DND-41 (cell line): Measurements from ENCODE around the gene ZCCHC24.

Experiments
- ATAC-seq: fragments of 200-7000 bp; cut with Tn5 transposase; 3 replicates; pipeline ENCODE4 v1.9.1; 2021; ENCODE audit warnings: low read depth; ENCODE audit not compliant: insufficient read depth
- DNase-seq: peaks from one replicate; pipeline ENCODE4 v3.0.0-alpha.2; 2020
- H2AFZ ChIP-seq: 2 replicates; pipeline ENCODE4 v1.6.0; 2012; ENCODE audit warnings: low read depth, low read length
- H3K27ac ChIP-seq: 2 replicates; pipeline ENCODE4 v1.5.1; 2012; ENCODE audit warnings: low read length, inconsistent platforms
- H3K27me3 ChIP-seq: fragments of 200-600 bp; sonication (generic); 2 replicates; pipeline ENCODE4 v1.6.0; 2012; ENCODE audit warnings: low read length, mild to moderate bottlenecking, inconsistent platforms; ENCODE audit not compliant: insufficient read depth, poor library complexity
- H3K36me3 ChIP-seq: 2 replicates; pipeline ENCODE4 v1.5.1; 2012; ENCODE audit warnings: low read length, inconsistent platforms; ENCODE audit not compliant: insufficient read depth
- H3K4me1 ChIP-seq: 2 replicates; pipeline ENCODE4 v1.5.1; 2012; ENCODE audit warnings: mild to moderate bottlenecking, low read length; ENCODE audit not compliant: insufficient read depth
- H3K4me2 ChIP-seq: 2 replicates; pipeline ENCODE4 v1.6.0; 2012; ENCODE audit warnings: mild to moderate bottlenecking, moderate library complexity, low read length, inconsistent platforms; ENCODE audit not compliant: insufficient read depth
- H3K4me3 ChIP-seq, 2 experiments: fragments of 200-600 bp in 1 of 2; shearing (Covaris generic) in 1 of 2; 2 replicates each; pipeline ENCODE4 v1.5.1; 2012 to 2016; ENCODE audit warnings: inconsistent platforms in 2 of 2, low read length in 2 of 2, mild to moderate bottlenecking in 2 of 2, low read depth in 1 of 2, moderate library complexity in 1 of 2
- H3K79me2 ChIP-seq: 2 replicates; pipeline ENCODE4 v1.6.0; 2012; ENCODE audit warnings: low read length, inconsistent platforms; ENCODE audit not compliant: insufficient read depth
- H3K9ac ChIP-seq: 2 replicates; pipeline ENCODE4 v1.6.0; 2012; ENCODE audit warnings: low read depth, mild to moderate bottlenecking, inconsistent platforms, low read length, moderate library complexity
- H3K9me3 ChIP-seq: 2 replicates; pipeline ENCODE4 v1.5.1; 2012; ENCODE audit warnings: low read length, moderate library complexity, mild to moderate bottlenecking, inconsistent platforms; ENCODE audit not compliant: insufficient read depth, severe bottlenecking
- H4K20me1 ChIP-seq: 2 replicates; pipeline ENCODE4 v1.6.0; 2012; ENCODE audit warnings: low read length; ENCODE audit not compliant: insufficient read depth
- EZH2 ChIP-seq: IDR thresholded peaks from 3 replicates; pipeline ENCODE4 v1.6.1; 2012; ENCODE audit warnings: borderline replicate concordance, low read depth, mild to moderate bottlenecking, moderate library complexity, low read length, inconsistent platforms; ENCODE audit not compliant: severe bottlenecking
- TF ChIP-seq, protein P1 (sequence below): IDR thresholded peaks from 2 replicates; pipeline ENCODE4 v1.5.1; 2012; ENCODE audit warnings: borderline replicate concordance, low read length, moderate library complexity, mild to moderate bottlenecking; ENCODE audit not compliant: poor library complexity, severe bottlenecking; ENCODE audit errors: extremely low read depth

Gene ZCCHC24

DNA sequence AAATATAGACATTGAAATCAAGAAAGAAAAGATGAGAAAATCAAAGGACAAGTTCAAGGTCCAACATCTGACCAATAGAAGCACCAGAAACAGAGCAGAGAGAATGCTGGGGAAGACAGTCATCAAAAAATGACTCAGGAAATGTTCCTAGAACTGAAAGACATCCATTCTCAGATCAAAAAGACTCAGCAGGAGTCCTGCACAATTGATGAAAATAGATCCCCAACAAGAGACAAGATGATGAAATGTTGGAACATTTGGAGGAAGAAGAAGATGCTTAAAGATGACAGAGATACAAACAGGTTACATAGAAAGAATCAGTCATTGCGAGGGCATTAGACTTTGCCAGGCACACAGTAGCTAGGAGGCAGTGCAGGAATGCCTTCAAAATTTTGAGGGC lies 36.9 kb upstream of the ZCCHC24 start:
- H2AFZ ChIP-seq, result no peak overlapping the region
- no peaks in the 10 kb centered on the region for H3K9me3 ChIP-seq
- H3K36me3 ChIP-seq, result no peaks in the 10 kb centered on the region
- no peaks in the 10 kb centered on the region for H3K4me1 ChIP-seq
- DNase-seq (no peak), ATAC-seq (no peak)
- no peak overlapping the region for H3K4me3 ChIP-seq
- peaks cover 17% of the 10 kb centered on the region for H3K27me3 ChIP-seq
- H3K9ac ChIP-seq, result no peak overlapping the region
- H3K4me2 ChIP-seq, result no peak overlapping the region
- H4K20me1 ChIP-seq, result no peaks in the 10 kb centered on the region
- TF ChIP-seq, protein P1, sequence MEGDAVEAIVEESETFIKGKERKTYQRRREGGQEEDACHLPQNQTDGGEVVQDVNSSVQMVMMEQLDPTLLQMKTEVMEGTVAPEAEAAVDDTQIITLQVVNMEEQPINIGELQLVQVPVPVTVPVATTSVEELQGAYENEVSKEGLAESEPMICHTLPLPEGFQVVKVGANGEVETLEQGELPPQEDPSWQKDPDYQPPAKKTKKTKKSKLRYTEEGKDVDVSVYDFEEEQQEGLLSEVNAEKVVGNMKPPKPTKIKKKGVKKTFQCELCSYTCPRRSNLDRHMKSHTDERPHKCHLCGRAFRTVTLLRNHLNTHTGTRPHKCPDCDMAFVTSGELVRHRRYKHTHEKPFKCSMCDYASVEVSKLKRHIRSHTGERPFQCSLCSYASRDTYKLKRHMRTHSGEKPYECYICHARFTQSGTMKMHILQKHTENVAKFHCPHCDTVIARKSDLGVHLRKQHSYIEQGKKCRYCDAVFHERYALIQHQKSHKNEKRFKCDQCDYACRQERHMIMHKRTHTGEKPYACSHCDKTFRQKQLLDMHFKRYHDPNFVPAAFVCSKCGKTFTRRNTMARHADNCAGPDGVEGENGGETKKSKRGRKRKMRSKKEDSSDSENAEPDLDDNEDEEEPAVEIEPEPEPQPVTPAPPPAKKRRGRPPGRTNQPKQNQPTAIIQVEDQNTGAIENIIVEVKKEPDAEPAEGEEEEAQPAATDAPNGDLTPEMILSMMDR, result no peak
- no peak for TF ChIP-seq EZH2
- H3K27ac ChIP-seq, result no peak overlapping the region
- no peaks in the 10 kb centered on the region for H3K79me2 ChIP-seq

DNA sequence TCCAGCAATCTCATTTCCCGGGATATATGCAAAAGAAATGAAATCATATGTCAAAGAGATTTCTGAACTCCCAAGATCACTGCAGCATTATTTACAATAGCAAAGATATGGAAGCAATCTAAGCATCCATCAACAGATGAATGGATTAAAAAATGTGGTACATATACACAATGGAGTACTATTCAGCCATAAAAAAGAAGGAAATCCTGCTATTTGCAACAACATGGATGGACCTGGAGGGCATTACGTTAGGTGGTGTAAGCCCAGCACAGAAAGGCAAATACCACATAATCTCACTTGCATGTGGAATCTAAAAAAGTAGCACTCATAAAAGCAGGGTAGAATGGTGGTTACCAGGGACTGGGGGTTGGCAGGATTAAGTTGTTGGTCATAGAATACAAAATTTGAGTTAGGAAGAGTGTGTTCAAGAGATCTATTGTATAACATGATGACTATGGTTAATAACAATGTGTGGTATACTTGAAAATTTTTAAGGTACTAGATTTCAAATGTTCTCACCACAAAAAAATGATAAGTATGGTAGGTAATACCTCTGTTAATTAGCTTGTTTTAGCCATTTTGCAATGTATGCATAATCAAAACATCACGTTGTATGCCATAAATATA lies 34.0 kb upstream of the ZCCHC24 start:
- Histone ChIP-seq H3K4me2 (no peak overlapping the region), H3K9ac (no peak overlapping the region), H3K4me1 (no peaks in the 10 kb centered on the region), H3K27ac (no peak overlapping the region), H3K79me2 (no peaks in the 10 kb centered on the region), H4K20me1 (no peaks in the 10 kb centered on the region), H3K36me3 (no peaks in the 10 kb centered on the region), H3K4me3 (no peak overlapping the region), H3K27me3 (peaks cover 25% of the 10 kb centered on the region), H2AFZ (no peak overlapping the region), H3K9me3 (no peaks in the 10 kb centered on the region)
- TF ChIP-seq, protein P1, result no peak
- TF ChIP-seq EZH2, result no peak
- ATAC-seq, result no peak
- no peak for DNase-seq

DNA sequence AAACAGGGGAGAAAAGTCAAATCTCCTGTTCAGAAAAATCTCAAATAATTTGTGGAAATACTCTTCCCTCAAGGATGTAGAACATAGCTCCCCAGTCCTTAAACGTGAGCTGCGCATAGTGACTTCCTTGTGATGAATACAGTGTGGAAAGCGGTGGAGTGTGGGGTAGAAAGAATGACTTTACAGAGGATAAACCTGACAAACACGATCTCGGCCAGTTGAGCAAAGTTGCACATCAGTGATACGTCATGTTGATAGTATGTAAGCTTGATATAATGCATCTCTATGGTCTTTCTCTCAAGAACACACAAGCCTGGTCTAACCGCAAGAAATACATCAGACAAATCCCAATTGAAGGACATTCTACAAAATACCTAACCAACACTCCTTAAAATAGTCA lies 32.0 kb upstream of the ZCCHC24 start:
- DNase-seq, result no peak
- Histone ChIP-seq H2AFZ (no peak overlapping the region), H3K27me3 (peaks cover 30% of the 10 kb centered on the region), H3K4me3 (no peak overlapping the region), H3K27ac (no peak overlapping the region), H3K9me3 (no peaks in the 10 kb centered on the region), H3K36me3 (no peaks in the 10 kb centered on the region), H3K4me2 (no peak overlapping the region), H3K79me2 (no peaks in the 10 kb centered on the region), H4K20me1 (no peaks in the 10 kb centered on the region), H3K4me1 (no peaks in the 10 kb centered on the region), H3K9ac (no peak overlapping the region)
- no peak for ATAC-seq
- TF ChIP-seq, protein P1, result no peak
- TF ChIP-seq EZH2, result no peak

DNA sequence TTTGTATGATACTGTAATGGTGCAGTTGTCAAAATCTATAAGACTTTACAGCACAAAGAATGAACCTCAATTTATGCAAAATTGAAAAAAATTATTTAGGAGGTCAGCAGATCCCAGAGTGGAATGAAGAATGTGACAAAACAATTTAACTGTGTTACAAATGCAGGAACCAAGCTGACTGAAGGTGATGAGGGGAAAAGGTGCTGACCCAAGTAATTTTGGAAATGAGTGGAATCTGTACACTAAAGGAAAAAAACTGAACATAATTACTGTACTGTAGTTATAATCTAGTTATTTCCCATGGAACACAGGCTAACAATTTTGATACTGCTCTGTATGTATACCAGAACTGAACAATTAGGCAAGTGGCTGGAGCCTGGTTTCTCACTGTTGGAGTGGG lies 31.2 kb upstream of the ZCCHC24 start:
- Histone ChIP-seq H3K27ac (no peak overlapping the region), H3K4me2 (no peak overlapping the region), H3K4me3 (no peak overlapping the region), H4K20me1 (no peaks in the 10 kb centered on the region), H3K27me3 (peaks cover 29% of the 10 kb centered on the region), H3K4me1 (no peaks in the 10 kb centered on the region), H3K9ac (no peak overlapping the region), H3K9me3 (no peaks in the 10 kb centered on the region), H2AFZ (no peak overlapping the region), H3K36me3 (no peaks in the 10 kb centered on the region), H3K79me2 (no peaks in the 10 kb centered on the region)
- no peak for TF ChIP-seq EZH2
- TF ChIP-seq, protein P1, result no peak
- DNase-seq (no peak), ATAC-seq (no peak)
